HUES64 (cell line): Measurements from ENCODE around the gene MX2.

ENCODE experiments used
- H3K27ac ChIP-seq: 2 replicates; pipeline ENCODE4 v1.7.0; 2013; ENCODE audit warnings: low read depth, low read length, inconsistent platforms
- H3K27me3 ChIP-seq: 2 replicates; pipeline ENCODE4 v1.6.1; 2013; ENCODE audit warnings: mild to moderate bottlenecking, low read length; ENCODE audit not compliant: insufficient read depth
- H3K36me3 ChIP-seq: 2 replicates; pipeline ENCODE4 v1.6.1; 2013; ENCODE audit warnings: mild to moderate bottlenecking, low read length; ENCODE audit not compliant: insufficient read depth
- H3K4me1 ChIP-seq: 2 replicates; pipeline ENCODE4 v1.6.1; 2013; ENCODE audit warnings: mild to moderate bottlenecking, low read length, moderate library complexity; ENCODE audit not compliant: insufficient read depth
- H3K4me3 ChIP-seq: 2 replicates; pipeline ENCODE4 v1.5.1; 2013; ENCODE audit warnings: mild to moderate bottlenecking, low read length, moderate library complexity
- H3K9ac ChIP-seq: 2 replicates; pipeline ENCODE4 v1.6.1; 2013; ENCODE audit warnings: mild to moderate bottlenecking, low read depth, low read length
- H3K9me3 ChIP-seq: 2 replicates; pipeline ENCODE4 v1.6.1; 2013; ENCODE audit warnings: low read depth, low read length; ENCODE audit not compliant: insufficient read depth
- WGBS: fragments of 150-250, 120-280 bp; methylation state at CpG from one replicate; pipeline ENCODE4 v1.1.7; 2013; ENCODE audit warnings: missing lambda C conversion rate; 5-methylcytosine and 5-hydroxymethylcytosine counted together

MX2 gene

GRCh38 chr21:41431788-41432548 lies 70.1 kb downstream of the MX2 start:
- H3K9me3 ChIP-seq, result peaks cover 3% of the 10 kb centered on the region; the same call in 1 of the 2 replicates
- H3K9ac ChIP-seq, result no peak overlapping the region
- H3K27ac ChIP-seq, result no peak overlapping the region
- no peaks in the 10 kb centered on the region for H3K36me3 ChIP-seq
- 81% methylated on average over 16 of the region's 16 CpGs for WGBS
- H3K4me3 ChIP-seq, result no peak overlapping the region
- H3K4me1 ChIP-seq, result peaks cover 8% of the 10 kb centered on the region
- peaks cover 19% of the 10 kb centered on the region for H3K27me3 ChIP-seq

GRCh38 chr21:41432562-41433460 lies 71.0 kb downstream of the MX2 start:
- Histone ChIP-seq H3K9me3 (peaks cover 3% of the 10 kb centered on the region; the same call in 1 of the 2 replicates), H3K4me3 (no peak overlapping the region)
- 67% methylated on average over 8 of the region's 10 CpGs for WGBS

GRCh38 chr21:41433566-41433965 lies 71.7 kb downstream of the MX2 start:
- 90% methylated on average over 2 of the region's 2 CpGs for WGBS
- no peak overlapping the region for H3K9ac ChIP-seq
- peaks cover 6% of the 10 kb centered on the region for H3K4me1 ChIP-seq
- H3K27me3 ChIP-seq, result peaks cover 4% of the 10 kb centered on the region
- H3K4me3 ChIP-seq, result no peak overlapping the region
- no peaks in the 10 kb centered on the region for H3K36me3 ChIP-seq
- H3K27ac ChIP-seq, result no peak overlapping the region
- H3K9me3 ChIP-seq, result peaks cover 3% of the 10 kb centered on the region; the same call in 1 of the 2 replicates

More at GRCh38 chr21:41432562-41433460, 71.0 kb downstream of the MX2 start:
- H3K36me3 ChIP-seq, result no peaks in the 10 kb centered on the region
- H3K27me3 ChIP-seq, result peaks cover 11% of the 10 kb centered on the region
- H3K4me1 ChIP-seq, result peaks cover 6% of the 10 kb centered on the region
- H3K9ac ChIP-seq, result no peak overlapping the region
- H3K27ac ChIP-seq, result no peak overlapping the region

GRCh38 chr21:41435706-41436105 lies 73.9 kb downstream of the MX2 start:
- Histone ChIP-seq H3K4me1 (peaks cover 6% of the 10 kb centered on the region), H3K9ac (no peak overlapping the region), H3K4me3 (no peak overlapping the region), H3K27ac (no peak overlapping the region), H3K9me3 (peaks cover 3% of the 10 kb centered on the region; the same call in 1 of the 2 replicates), H3K27me3 (no peaks in the 10 kb centered on the region), H3K36me3 (no peaks in the 10 kb centered on the region)
- WGBS, result 97% methylated on average over 11 of the region's 11 CpGs

GRCh38 chr21:41437729-41438128 lies 75.9 kb downstream of the MX2 start:
- H3K4me1 ChIP-seq, result peaks cover 3% of the 10 kb centered on the region
- no peaks in the 10 kb centered on the region for H3K27me3 ChIP-seq
- peaks cover 3% of the 10 kb centered on the region; the same call in 1 of the 2 replicates for H3K9me3 ChIP-seq
- no peaks in the 10 kb centered on the region for H3K36me3 ChIP-seq
- H3K4me3 ChIP-seq, result no peak overlapping the region
- WGBS, result 71% methylated on average over 2 of the region's 2 CpGs
- no peak overlapping the region for H3K27ac ChIP-seq
- no peak overlapping the region for H3K9ac ChIP-seq

- 94% methylated on average over 13 of the region's 13 CpGs for WGBS
- H3K4me1 ChIP-seq, result no peaks in the 10 kb centered on the region; the same call in 1 of the 2 replicates
- H3K4me3 ChIP-seq, result no peak overlapping the region
- H3K9ac ChIP-seq, result no peak overlapping the region
- H3K27ac ChIP-seq, result no peak overlapping the region
- H3K36me3 ChIP-seq, result no peaks in the 10 kb centered on the region
- H3K9me3 ChIP-seq, result peaks cover 3% of the 10 kb centered on the region; the same call in 1 of the 2 replicates
- no peaks in the 10 kb centered on the region for H3K27me3 ChIP-seq
These were observed 76.7 kb downstream of the MX2 start for GRCh38 chr21:41438425-41439113.

GRCh38 chr21:41439248-41439647 lies 77.4 kb downstream of the MX2 start:
- Histone ChIP-seq H3K4me3 (no peak overlapping the region), H3K4me1 (no peaks in the 10 kb centered on the region; the same call in 1 of the 2 replicates), H3K27me3 (no peaks in the 10 kb centered on the region), H3K9ac (no peak overlapping the region), H3K36me3 (no peaks in the 10 kb centered on the region), H3K27ac (no peak overlapping the region), H3K9me3 (peaks cover 3% of the 10 kb centered on the region; the same call in 1 of the 2 replicates)
- 85% methylated on average over 4 of the region's 4 CpGs for WGBS

GRCh38 chr21:41441546-41441945 lies 79.7 kb downstream of the MX2 start:
- Histone ChIP-seq H3K9me3 (no peaks in the 10 kb centered on the region), H3K36me3 (no peaks in the 10 kb centered on the region), H3K4me1 (no peaks in the 10 kb centered on the region; the same call in 1 of the 2 replicates), H3K27ac (no peak overlapping the region), H3K27me3 (no peaks in the 10 kb centered on the region), H3K4me3 (no peak overlapping the region), H3K9ac (no peak overlapping the region)
- whole genome bisulfite sequencing, result 93% methylated on average over 14 of the region's 14 CpGs

GRCh38 chr21:41442481-41443186 lies 80.8 kb downstream of the MX2 start:
- Histone ChIP-seq H3K27ac (no peak overlapping the region), H3K36me3 (no peaks in the 10 kb centered on the region), H3K27me3 (no peaks in the 10 kb centered on the region), H3K4me1 (no peaks in the 10 kb centered on the region; the same call in 1 of the 2 replicates), H3K9me3 (no peaks in the 10 kb centered on the region), H3K4me3 (no peak overlapping the region), H3K9ac (no peak overlapping the region)
- WGBS, result 91% methylated on average over 2 of the region's 2 CpGs

GRCh38 chr21:41443562-41443961 lies 81.7 kb downstream of the MX2 start:
- H3K27ac ChIP-seq, result no peak overlapping the region
- no peak overlapping the region for H3K4me3 ChIP-seq
- WGBS, result 92% methylated on average over 7 of the region's 7 CpGs
- no peaks in the 10 kb centered on the region for H3K27me3 ChIP-seq
- no peak overlapping the region for H3K9ac ChIP-seq
- no peaks in the 10 kb centered on the region for H3K36me3 ChIP-seq
- no peaks in the 10 kb centered on the region for H3K9me3 ChIP-seq
- H3K4me1 ChIP-seq, result no peaks in the 10 kb centered on the region
